PFSK-1 (cell line): ENCODE measurements around the gene UNC5C.

Experiments used
- FOXP2 ChIP-seq: optimal IDR thresholded peaks from 2 replicates; pipeline ENCODE3; 2011; ENCODE audit warnings: borderline replicate concordance, control low read depth, inconsistent platforms; ENCODE audit not compliant: insufficient read depth; ENCODE audit errors: extremely low read length, extremely low read depth
- POLR2AphosphoS5 ChIP-seq: IDR thresholded peaks from 2 replicates; pipeline ENCODE4 v1.6.1; 2012; ENCODE audit warnings: low read depth, mild to moderate bottlenecking, control low read depth, low read length, moderate library complexity
- SIN3A ChIP-seq: IDR thresholded peaks from 2 replicates; pipeline ENCODE4 v1.6.1; 2012; ENCODE audit warnings: mild to moderate bottlenecking, low read length, moderate library complexity, borderline replicate concordance; ENCODE audit not compliant: insufficient read depth
- TAF1 ChIP-seq: IDR thresholded peaks from 2 replicates; pipeline ENCODE4 v1.6.1; 2012; ENCODE audit warnings: low read length, control low read depth, borderline replicate concordance; ENCODE audit not compliant: insufficient read depth
- TF ChIP-seq, protein P1 (sequence below), 2 experiments: IDR thresholded peaks; 2 replicates each; pipeline versions ENCODE4 v1.6.1 to v1.8.0; 2011 to 2012; ENCODE audit warnings: low read depth in 2 of 2, low read length in 2 of 2, control low read depth in 1 of 2, inconsistent platforms in 1 of 2, mild to moderate bottlenecking in 1 of 2, moderate library complexity in 1 of 2; ENCODE audit not compliant: insufficient read depth in 1 of 2

UNC5C gene

DNA sequence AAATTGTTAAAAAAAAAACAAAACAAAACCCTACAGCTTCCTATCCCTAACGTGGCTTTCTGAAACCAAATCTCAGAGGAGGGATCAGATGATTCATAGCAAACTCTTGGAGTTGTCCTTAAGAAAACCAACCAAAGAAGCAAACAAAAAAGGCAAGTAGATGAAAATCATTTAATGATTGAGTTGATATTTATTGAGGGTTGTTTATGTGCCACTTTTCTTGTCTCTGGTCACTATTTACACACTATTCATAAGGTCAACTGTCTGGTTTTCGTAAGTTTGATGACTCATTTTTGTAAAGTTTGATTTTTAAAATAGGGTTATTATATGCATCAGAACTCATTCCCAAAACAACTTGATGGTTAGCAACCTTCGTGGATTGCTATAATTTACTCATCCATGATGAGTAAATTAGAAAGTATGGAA lies 133.4 kb downstream of the UNC5C start:
- TF ChIP-seq, protein P1, sequence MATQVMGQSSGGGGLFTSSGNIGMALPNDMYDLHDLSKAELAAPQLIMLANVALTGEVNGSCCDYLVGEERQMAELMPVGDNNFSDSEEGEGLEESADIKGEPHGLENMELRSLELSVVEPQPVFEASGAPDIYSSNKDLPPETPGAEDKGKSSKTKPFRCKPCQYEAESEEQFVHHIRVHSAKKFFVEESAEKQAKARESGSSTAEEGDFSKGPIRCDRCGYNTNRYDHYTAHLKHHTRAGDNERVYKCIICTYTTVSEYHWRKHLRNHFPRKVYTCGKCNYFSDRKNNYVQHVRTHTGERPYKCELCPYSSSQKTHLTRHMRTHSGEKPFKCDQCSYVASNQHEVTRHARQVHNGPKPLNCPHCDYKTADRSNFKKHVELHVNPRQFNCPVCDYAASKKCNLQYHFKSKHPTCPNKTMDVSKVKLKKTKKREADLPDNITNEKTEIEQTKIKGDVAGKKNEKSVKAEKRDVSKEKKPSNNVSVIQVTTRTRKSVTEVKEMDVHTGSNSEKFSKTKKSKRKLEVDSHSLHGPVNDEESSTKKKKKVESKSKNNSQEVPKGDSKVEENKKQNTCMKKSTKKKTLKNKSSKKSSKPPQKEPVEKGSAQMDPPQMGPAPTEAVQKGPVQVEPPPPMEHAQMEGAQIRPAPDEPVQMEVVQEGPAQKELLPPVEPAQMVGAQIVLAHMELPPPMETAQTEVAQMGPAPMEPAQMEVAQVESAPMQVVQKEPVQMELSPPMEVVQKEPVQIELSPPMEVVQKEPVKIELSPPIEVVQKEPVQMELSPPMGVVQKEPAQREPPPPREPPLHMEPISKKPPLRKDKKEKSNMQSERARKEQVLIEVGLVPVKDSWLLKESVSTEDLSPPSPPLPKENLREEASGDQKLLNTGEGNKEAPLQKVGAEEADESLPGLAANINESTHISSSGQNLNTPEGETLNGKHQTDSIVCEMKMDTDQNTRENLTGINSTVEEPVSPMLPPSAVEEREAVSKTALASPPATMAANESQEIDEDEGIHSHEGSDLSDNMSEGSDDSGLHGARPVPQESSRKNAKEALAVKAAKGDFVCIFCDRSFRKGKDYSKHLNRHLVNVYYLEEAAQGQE (IDR thresholded peaks at IDR 0.05; ENCODE audit: insufficient read depth in 1 of 2, low read depth in 2 of 2, low read length in 2 of 2): no peak
- TF ChIP-seq FOXP2 (no peak), POLR2AphosphoS5 (no peak), SIN3A (no peak), TAF1 (no peak)

GRCh38 chr4:95411371-95412088 lies 137.2 kb downstream of the UNC5C start:
- TF ChIP-seq, protein P1 (IDR thresholded peaks at IDR 0.05; ENCODE audit: insufficient read depth in 1 of 2, low read depth in 2 of 2, low read length in 2 of 2): no peak
- no peak for TF ChIP-seq FOXP2
- TF ChIP-seq POLR2AphosphoS5: no peak
- no peak for TF ChIP-seq SIN3A
- TF ChIP-seq TAF1: no peak

GRCh38 chr4:95410387-95410977 lies 138.3 kb downstream of the UNC5C start:
- TF ChIP-seq SIN3A (no peak), FOXP2 (no peak), POLR2AphosphoS5 (no peak), TAF1 (no peak)
- TF ChIP-seq, protein P1 (IDR thresholded peaks at IDR 0.05; ENCODE audit: insufficient read depth in 1 of 2, low read depth in 2 of 2, low read length in 2 of 2): no peak

GRCh38 chr4:95409750-95410149 lies 139.0 kb downstream of the UNC5C start:
- TF ChIP-seq TAF1 (no peak), POLR2AphosphoS5 (no peak), SIN3A (no peak), FOXP2 (no peak)
- TF ChIP-seq, protein P1 (IDR thresholded peaks at IDR 0.05; ENCODE audit: insufficient read depth in 1 of 2, low read depth in 2 of 2, low read length in 2 of 2): no peak

- TF ChIP-seq POLR2AphosphoS5 (no peak), SIN3A (no peak), TAF1 (no peak), FOXP2 (no peak)
- TF ChIP-seq, protein P1 (IDR thresholded peaks at IDR 0.05; ENCODE audit: insufficient read depth in 1 of 2, low read depth in 2 of 2, low read length in 2 of 2): no peak
Measured at GRCh38 chr4:95409127-95409526, 139.6 kb downstream of the UNC5C start.
